ENCODE measurements around the gene ZMYM2.
"Not testable (repeated sequence)": the region's sequence is repeated elsewhere in the genome, so short reads cannot be mapped to it uniquely, and the experiment has no call there.

The ZMYM2 gene

DNA sequence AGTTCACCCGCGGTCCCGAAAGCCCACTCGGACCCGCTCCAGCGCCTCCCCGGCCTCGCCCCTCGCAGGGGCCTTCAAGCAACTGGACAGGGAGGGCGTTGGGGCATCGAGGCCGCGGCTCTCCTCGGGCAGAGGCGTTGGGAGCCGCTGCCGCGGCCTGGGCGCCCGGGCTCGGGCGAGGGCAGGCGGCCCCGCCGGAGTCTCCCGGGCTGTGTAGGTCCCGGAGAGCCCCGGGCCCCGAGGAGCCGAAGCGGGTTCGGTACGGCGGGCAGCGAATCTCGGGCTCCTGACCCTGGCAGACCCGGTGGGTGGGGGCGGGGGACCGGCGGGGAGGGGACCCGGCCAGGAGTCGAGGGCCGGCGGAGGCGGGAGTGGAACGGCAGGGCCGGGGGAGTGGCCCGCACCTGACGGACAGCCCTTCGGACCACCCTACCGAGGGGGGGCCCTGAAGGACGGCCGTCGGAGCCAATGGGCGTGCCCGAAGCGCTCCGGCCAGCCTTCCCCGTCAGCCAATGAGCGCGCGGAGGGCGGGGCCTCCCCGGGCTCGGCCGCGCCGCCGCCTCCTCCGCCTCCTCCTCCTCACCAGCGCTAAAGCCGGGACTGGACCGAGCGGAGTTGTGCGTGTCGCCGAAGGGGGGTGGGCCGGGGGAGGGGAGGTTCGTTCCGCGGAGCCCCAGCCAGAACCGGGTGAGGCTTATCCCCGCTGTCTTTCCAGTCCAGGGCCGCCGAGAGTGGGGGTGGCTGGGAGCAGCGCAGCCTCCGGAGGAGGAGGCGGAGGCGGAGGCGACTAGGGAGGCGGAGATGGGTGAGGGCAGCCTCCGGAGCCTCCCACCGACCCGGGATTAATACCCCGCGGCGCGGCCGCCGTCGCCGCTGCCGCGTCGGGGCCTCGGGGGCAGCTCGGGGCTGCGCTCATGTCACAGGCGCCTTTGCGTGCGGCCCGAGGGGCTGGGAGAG lies at the start of gene ZMYM2:
Gene ZMYM2, plus strand, starts transcription at position 573 of the 957 bp plus-strand sequence. CDS start 34,346 bp downstream, outside the sequence.
- peak; percentile 98 for DNase-seq (ENCODE audit: low read depth)

DNA sequence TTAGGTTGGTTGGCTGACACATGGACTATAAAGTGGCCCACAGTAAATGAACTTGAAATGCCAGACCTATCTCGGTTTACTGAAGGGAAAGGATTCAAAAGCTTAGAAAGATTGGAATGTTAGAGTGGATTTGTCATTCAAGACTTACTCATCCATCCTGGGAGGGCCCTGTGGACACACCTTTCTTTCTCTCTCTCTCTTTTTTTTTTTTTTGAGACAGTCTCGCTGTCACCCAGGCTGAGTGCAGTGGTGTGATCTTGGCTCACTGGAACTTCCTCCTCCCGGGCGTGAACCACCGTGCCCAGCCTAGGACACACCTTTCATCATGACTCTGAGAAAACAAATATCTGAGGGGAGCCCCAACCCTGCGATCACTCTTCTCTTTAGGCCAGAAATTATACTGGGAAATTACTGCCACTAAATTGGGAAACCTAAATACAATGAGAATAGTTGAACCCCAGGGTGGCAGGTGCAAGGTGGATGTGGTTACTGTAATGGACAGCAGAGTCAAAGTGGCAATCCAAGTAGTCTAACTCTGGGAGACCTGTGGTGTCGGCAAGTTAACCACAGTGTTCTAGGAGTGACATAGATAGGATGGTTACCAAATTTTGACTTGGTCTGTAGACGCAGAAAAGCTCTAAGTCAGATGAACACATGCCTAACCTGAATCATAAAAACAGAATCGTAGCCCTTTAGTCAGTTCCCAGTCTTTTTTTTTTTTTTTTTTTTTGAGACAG lies 48.0 kb upstream of the ZMYM2 start:
- no peak for DNase-seq (ENCODE audit: low read depth)

DNA sequence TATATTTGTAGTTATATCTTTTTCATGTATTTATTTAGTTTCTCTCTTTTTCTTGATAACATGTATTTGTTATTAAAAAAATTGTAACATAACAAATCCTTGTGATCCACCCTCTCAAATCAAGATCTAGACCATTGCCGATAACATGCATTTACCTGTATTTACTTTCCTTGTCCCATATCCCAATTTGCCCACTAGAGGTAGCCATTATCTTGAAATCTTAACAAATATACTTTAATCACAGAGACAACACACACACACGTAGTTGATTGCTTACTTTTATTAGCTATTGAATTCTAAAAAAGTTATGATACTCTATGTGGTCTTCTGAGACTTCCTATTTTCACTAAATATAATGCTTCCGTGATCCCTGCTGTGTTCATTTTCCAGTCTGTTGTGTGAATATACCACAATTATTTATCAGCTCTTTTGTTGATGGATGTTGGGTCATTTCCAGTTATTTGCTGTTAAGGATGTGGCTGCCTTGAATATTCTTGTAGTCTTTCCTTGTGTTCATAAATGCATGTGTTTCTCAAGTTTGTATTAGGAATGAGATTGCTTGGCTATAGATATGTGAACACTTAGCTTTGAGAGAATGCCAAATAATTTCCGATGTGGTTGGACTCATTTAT lies 31.3 kb upstream of the ZMYM2 start:
- no peak for DNase-seq (ENCODE audit: low read depth)

DNA sequence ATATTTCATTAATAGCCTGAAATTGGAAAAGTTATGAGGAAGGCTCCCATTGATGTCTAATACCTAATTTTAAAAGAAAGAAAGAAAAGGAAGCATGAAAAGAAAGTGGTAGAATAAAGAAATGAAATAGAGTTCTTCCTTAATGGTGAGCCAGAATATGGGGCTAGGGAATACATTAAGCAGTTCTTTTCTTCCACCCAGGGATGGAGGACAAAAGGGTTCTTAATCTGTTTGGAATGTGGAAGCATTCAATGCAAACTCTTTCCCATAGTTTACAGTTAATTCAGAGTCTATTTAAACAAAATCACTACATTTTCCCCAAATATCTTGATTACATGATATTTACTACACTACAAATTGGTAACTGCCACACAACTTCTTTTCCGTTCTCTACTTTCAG lies 18.4 kb upstream of the ZMYM2 start:
- DNase-seq (ENCODE audit: low read depth): no peak

DNA sequence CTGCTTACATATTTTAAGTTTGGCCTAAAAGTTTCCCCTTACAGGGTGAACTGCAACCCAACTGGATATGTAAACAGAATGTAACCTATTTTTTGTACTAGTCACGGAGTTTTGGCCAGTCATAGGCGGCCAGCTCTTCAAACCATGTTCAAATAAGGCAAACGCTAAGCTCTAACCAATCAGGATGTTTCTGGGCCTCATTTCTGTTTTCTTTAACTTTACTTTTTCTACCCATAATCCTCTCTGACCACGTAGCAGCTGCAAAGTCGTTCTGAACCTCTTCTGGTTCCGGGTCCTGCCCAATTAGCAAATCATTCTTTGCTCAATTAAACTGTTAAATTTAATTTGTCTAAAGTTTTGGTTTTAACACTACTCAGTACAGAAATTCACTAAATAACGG lies 8.2 kb upstream of the ZMYM2 start:
- no peak for DNase-seq (ENCODE audit: low read depth)

DNA sequence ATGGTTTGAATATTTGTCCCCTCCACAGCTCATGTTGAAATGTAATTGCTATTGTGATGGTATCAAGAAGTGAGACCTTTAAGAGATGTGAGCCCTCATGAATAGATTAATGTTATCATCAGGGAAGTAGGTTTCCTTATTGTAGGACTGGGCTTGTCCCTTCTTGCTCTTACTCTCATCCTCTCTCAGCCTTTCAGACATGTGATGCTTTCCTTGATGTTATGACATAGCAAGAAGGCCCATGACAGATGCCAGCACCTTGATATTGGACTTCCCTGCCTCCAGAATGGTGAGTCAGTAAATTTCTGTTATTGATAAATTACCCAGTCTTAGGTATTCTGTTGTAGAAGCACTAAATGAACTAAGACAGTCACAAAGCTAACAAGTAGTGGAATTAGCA lies 5.7 kb upstream of the ZMYM2 start:
- DNase-seq (ENCODE audit: low read depth): no peak

DNA sequence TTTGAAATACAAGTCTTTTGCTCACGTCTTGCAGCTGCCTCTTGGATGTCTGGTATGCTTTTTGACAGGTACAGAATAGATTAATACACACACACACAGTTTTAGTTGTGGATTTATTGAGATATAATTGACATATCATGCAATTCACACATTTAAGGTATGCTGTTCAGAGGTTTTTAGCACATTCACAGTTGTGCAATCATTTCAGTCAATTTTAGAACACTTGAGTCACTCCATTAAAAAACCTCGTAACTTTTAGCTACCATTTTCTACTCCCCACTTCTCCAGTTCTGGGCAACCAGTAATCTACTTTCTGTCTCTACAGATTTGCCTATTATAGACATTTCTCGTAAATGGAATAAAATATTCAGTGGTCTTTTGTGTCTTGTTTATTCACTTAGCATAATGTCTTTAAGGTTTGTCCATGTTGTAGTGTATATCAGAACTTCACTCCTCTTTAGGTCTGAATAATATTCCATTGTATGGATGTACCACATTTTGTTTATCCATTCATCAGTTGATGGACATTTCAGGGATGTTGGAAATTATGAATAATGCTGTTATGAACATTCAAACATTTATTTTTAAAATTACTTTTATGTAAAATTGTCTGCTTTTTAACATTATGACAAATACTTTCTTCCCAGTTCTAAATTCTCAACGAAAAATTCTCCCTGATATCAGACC lies 2.5 kb upstream of the ZMYM2 start:
- no peak for DNase-seq (ENCODE audit: low read depth)

DNA sequence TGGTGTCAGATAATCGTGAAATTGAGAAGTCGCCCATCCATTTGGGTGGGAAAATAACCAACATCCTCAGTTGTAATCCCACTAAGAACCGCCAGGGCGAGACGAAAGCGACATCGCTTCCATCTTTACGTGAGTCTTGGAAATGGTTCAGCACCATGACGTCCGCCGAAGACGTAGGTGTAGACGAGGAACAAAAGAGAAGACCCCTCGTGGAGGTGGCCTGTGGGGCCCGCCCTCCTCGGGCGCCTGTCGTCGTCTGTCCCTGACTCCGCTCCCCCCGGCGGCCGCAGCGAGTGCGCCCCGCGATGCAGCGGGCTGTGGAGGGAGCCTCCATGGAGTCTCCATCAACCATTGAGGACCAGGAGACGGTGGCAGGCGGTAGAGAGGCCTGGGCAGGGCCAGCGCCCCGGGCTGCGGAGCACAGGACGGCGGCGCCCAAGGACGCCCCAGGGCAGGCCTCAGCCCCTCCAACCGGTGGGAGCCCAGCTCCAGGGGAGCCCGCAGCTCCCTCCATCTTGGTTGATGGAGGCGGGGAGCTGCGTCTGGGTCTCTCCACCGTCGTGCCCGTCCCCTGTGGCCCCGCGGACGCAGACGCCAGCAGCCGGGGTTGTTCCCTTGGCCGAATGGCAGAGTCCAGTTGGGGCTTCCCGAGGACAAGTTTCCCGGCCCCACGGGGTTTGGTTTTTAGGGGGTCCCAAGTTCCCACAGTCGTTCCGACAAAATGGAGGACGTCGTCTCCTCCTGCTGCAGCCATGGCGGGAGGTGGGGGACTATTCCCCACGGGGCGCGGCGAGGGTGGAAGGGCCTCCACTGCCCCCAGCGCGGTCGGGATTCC lies 990 bp upstream of the ZMYM2 start:
- DNase-seq (ENCODE audit: low read depth): peak; percentile 71

DNA sequence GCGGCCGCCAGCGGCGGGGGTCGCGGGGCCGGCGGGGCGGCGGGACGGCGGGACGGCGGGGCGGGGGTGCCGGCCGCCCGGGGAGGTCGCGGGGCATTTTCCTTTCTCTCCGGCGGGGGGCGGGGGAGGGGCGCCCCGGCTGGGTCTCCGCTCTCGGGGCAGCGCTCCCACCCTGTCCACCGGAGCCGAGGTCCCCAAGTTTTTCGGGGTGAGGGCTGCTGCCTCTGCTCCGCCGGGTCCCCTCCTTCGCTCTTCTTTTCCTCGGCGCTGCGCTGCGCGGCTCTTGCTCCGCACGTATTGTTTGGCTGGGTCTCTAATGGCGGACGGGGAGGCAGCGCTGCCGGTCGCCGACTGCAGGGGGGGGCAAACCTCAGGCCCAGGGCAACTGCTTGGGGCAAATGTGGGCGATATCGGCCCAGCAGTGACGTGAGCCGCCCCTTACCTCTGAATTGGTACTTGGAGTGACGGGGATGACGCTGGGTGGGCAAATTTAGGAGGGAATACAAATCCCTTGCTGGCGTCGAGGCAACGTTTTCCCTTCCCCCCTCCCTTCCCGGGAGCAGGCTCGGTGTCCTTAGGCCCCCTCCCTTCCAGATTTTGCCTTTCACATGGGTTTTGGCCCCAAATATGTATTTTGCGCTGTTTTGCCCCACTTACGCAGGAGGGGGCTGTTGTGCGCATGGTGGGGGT lies 759 bp downstream of the ZMYM2 start:
- DNase-seq (ENCODE audit: low read depth): peak; percentile 56

DNA sequence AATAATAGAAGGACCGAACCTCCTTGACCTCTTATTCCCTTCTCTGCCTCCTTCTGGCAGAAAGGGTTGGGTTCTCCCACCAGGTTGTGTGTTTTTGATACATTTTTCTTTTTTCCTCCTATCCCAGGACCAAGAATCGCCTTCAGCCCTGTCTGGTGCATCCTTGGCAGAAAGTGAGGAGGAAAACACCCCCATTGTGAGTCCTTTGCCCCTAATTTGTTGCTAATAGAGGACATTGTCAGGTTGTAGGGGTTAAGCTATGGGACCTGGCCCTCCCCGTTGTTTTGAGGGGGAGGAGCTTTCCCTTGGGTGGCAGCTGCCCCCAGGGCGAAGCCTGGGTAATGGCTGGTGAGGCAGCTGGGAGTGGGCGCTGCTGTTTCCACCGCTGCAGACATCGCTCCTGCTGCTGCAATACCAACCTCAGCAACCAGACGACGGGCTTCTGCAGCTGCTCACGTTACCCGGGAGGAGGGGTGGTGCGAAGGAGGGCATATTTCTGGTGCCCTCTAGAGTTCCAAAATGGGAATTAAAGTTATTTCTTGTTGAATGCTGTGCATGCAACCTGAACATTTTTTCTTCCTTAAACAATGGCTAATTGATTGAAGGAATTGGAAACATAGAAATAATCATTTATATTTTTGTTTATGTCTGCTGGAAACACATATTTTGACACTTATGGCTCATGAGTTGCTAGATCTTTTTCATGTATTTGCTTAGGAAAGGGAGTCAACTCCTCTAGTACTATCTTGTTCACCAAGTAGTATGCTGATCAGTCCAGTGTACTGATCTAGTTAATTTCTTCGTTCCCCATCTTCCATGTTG lies 1.5 kb downstream of the ZMYM2 start:
- peak; percentile 73 for DNase-seq (ENCODE audit: low read depth)

DNA sequence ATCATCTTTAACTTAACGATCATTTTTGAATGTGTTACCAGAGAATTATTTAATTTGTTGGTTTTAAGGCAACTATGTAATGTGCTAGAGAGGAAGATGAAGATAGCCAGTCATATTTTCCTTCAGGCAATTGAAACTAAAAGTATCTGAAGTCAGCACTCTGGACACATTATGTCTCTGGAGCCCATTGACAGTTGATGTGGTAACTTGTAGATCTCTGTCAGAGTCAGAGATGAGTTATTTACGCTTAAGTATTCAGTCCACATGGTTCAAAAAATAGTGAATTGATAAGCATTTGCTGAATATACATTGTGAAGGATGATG lies 2.1 kb downstream of the ZMYM2 start:
- no peak for DNase-seq (ENCODE audit: low read depth)

DNA sequence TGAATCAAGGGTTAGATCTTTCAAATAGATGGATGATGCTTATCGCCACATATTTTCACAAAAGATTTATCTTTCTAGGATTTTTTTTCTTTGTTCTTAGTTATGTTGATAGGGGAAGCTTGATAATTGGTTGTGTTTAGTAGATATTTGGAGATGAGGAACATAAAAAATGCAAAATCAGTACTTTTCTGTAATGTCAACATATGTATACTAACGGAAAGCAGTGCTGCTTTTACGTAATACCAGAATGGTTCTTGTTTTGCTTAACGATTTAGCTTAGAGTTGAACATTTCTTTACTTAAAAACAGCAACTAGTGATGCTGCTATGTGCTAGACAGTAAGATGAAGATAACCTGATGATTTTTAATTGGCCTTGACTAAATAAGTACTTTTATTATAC lies 3.0 kb downstream of the ZMYM2 start:
- no peak for DNase-seq (ENCODE audit: low read depth)

DNA sequence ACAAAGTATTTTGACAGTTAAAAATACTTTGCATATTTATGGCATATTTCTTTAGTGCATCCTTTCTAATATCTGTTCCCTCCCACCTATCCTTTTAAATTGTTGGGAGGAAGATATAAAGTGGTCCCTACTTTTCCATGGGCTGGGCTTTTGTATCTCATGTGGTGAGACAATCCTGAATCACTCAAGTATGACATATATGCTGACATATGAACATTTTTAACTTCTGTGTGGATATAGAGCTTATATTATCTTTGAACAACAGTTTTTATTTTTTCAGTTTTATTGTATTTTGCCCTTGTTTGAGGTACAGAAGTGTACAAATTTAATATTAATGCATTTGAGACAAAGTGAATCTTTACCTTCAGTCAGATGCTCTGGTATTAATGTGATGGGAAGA lies 3.4 kb downstream of the ZMYM2 start:
- no peak for DNase-seq (ENCODE audit: low read depth)

DNA sequence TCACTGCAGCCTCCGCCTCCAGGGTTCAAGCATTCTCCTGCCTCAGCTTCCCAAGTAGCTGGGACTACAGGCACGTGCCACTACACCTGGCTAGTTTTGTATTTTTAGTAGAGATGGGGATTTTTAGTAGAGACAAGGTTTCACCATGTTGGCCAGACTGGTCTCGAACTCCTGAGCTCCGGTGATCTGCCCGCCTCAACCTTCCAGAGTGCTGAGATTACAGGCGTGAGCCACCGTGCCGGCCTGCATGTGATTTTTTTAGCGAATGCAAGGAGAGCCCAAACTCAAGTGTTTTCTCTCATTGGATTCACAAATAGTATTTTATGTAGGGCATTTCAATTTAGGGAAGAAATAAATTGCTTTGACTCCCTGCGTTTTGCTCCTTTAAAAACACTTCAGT lies 4.4 kb downstream of the ZMYM2 start:
- no peak for DNase-seq (ENCODE audit: low read depth)

DNA sequence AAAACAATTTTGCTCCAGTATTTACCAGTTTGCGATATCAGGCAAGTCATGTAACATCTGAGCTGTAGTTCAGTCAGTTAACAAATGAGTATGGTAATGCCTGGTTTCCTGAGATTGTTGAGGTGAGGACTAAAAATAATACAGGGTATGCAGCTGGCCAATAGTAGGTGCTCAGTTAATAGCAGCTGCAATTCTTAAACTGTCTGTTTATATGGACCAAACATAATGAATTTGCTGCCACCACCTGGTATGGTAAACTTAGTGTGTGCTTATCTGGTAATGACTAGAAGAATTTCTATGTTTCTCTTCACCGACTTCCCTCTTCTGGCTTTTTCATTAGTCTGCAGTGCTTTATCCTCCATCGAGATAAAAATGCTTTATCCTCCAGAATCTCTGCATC lies 9.1 kb downstream of the ZMYM2 start:
- no peak for DNase-seq (ENCODE audit: low read depth)

DNA sequence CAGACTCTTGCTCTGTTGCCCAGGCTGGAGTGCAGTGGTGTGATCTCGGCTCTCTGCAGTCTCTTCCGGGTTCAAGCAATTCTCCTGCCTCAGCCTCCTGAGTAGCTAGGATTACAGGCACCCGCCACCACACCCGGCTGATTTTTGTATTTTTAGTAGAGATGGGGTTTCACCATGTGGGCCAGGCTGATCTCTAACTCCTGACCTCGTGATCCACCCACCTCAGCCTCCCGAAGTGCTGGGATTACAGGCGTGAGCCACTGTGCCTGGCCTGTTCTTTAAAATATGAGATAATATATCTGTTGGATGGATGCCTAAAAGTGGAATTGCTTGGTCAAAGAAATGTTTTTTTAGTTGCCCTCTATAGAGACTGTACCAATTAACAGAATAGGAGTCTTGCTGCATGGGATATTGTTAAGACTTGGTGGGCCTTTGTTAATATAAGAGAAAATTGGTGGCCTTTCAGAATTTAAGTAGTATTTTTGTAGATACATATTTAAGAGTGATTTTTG lies 16.0 kb downstream of the ZMYM2 start:
- DNase-seq (ENCODE audit: low read depth): not testable (repeated sequence)

DNA sequence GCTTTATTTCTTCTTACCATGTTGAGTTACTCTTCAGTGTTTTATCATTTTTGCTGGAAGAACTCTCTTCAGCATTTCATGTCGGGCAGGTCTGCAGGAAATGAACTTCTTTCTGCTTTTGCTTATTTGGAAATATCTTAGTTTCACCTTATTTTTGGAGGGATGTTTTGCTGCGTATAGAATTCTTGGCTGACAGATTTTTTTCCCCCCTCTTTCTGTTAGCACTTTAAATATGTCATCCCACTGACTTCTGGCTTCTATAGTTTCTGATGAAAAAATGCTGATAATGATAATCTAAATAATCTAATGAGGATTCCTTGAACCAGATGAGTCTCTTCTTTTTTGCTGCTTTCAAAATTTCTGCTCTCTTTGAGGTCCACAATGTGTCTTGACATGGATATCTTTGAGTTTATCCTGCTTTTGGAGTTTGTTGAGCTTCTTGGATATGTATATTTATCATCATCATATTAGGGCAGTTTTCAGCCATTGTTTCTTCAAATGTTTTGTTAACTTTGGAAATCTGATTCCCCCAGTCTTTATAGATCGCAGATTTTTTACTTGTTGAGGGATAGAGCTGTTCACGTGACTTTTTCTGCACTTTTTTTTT lies 20.4 kb downstream of the ZMYM2 start:
- no peak for DNase-seq (ENCODE audit: low read depth)

DNA sequence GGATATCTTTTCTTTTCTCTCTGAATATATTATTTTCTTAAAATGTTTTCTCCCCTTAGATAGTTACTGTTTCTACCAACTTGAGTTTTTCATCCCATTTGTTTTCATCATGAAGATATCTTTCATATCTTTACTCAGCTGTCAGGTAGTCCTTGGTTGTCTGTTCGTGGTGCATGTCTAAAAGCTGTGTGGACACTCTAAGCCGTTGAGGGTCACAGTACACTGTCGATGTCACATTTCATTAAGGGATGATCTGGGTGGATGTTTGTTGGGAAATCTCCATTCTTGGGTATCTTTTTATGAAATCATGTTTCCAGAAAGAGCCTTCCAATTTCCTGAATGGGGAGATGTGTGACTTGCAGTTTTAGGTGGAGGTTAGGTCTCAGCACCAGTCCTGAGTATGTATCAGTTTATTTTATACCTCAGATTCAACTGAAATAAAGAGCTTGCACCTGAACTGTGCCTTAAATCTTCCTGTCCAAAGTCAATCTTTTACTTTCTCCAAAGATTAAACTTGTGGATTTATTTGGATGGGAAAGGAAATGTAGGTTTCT lies 23.2 kb downstream of the ZMYM2 start:
- DNase-seq (ENCODE audit: low read depth): no peak

All from stimulated activated CD8-positive, alpha-beta memory T cell treated with anti-CD3 and anti-CD28 coated beads, Interleukin-4, amount 100 ng/mL, for 24 hours (primary cell).